T-helper 1 cell treated with Interleukin-12 subunit alpha and Interleukin-12 subunit beta and Interleukin-4 antibody, amounts not matched to agents 30 μg/mL and 1 μg/mL, for 36 hours (primary cell): ENCODE data around the gene HES3.

Experiments
- H3K27ac Mint-ChIP-seq: one replicate; pipeline ENCODE4 v1.8.0; 2021; ENCODE audit warnings: mild to moderate bottlenecking, mixed read lengths
- H3K27me3 Mint-ChIP-seq: one replicate; pipeline ENCODE4 v1.8.0; 2021; ENCODE audit warnings: low read depth, mixed read lengths
- H3K36me3 Mint-ChIP-seq: one replicate; pipeline ENCODE4 v1.8.0; 2021; ENCODE audit warnings: low read depth, mixed read lengths
- H3K4me1 Mint-ChIP-seq: one replicate; pipeline ENCODE4 v1.8.0; 2021; ENCODE audit warnings: low read depth, mixed read lengths
- H3K4me3 Mint-ChIP-seq: one replicate; pipeline ENCODE4 v1.8.0; 2021; ENCODE audit warnings: mild to moderate bottlenecking, moderate library complexity, mixed read lengths
- H3K9me3 Mint-ChIP-seq: one replicate; pipeline ENCODE4 v1.8.0; 2021; ENCODE audit warnings: mixed read lengths

The HES3 gene

DNA sequence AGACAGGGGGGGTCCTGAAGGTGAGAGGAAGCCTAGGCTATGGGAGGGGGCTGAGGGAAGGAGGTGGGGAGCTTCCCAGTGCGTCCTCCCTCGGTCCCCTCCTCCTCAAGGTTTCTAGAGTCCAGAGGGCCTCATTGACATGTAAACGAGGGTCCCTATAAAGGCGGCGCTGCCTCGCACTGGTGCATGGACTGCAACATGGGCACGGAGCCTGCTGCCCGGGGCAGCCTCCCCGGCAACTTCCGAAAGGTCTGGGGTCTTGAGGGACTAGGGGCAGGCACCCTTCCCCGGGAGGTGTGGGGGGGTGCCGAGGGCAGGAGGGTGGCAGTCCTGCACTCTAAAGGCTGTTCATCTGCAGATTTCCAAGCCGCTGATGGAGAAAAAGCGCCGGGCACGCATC, at the start of gene HES3:
TSS of gene HES3 (plus strand) at position 187 of the 400 bp plus-strand sequence. CDS start at position 374, 187 bp downstream.
- H3K4me3 Mint-ChIP-seq, result peak within 1 kb of the TSS; percentile 26
- peaks cover 10% of the 10 kb centered on the region for H3K4me1 Mint-ChIP-seq
- H3K27me3 Mint-ChIP-seq, result peaks cover 70% of the 10 kb centered on the region
- H3K36me3 Mint-ChIP-seq, result no peaks in the 10 kb centered on the region
- no peaks in the 10 kb centered on the region for H3K9me3 Mint-ChIP-seq
- H3K27ac Mint-ChIP-seq, result no peak within 1 kb of the TSS

- H3K9me3 Mint-ChIP-seq, result peaks cover 4% of the 10 kb centered on the region
- peaks cover 39% of the 10 kb centered on the region for H3K4me1 Mint-ChIP-seq
- H3K27ac Mint-ChIP-seq, result peak overlapping the region; percentile 85
- H3K4me3 Mint-ChIP-seq, result peak overlapping the region; percentile 93
- H3K27me3 Mint-ChIP-seq, result no peaks in the 10 kb centered on the region
- peaks cover 30% of the 10 kb centered on the region for H3K36me3 Mint-ChIP-seq
These were observed 46.1 kb upstream of the HES3 start for GRCh38 chr1:6197746-6198427.

GRCh38 chr1:6198646-6199297, 45.2 kb upstream of the HES3 start:
- peaks cover 39% of the 10 kb centered on the region for H3K4me1 Mint-ChIP-seq
- H3K4me3 Mint-ChIP-seq, result peak overlapping the region; percentile 93
- no peaks in the 10 kb centered on the region for H3K27me3 Mint-ChIP-seq
- peaks cover 27% of the 10 kb centered on the region for H3K36me3 Mint-ChIP-seq
- H3K27ac Mint-ChIP-seq, result peak overlapping the region; percentile 85
- H3K9me3 Mint-ChIP-seq, result peaks cover 4% of the 10 kb centered on the region

- Mint-ChIP-seq H3K36me3 (peaks cover 26% of the 10 kb centered on the region), H3K4me1 (peaks cover 42% of the 10 kb centered on the region), H3K4me3 (peak within 1 kb of the TSS; percentile 93), H3K27ac (peak within 1 kb of the TSS; percentile 92), H3K27me3 (no peaks in the 10 kb centered on the region), H3K9me3 (peaks cover 4% of the 10 kb centered on the region)
These were observed 44.4 kb upstream of the HES3 start, which contains the start of gene RPL22 for GRCh38 chr1:6199298-6200187. RPL22 (minus strand) TSS chr1:6199595; CDS start chr1:6199573, 22 bp downstream.

- Mint-ChIP-seq H3K4me3 (peak overlapping the region; percentile 93), H3K9me3 (peaks cover 4% of the 10 kb centered on the region), H3K27ac (peak overlapping the region; percentile 92), H3K4me1 (peaks cover 48% of the 10 kb centered on the region), H3K27me3 (no peaks in the 10 kb centered on the region), H3K36me3 (peaks cover 26% of the 10 kb centered on the region)
These were observed 43.7 kb upstream of the HES3 start for GRCh38 chr1:6200188-6200809.

DNA sequence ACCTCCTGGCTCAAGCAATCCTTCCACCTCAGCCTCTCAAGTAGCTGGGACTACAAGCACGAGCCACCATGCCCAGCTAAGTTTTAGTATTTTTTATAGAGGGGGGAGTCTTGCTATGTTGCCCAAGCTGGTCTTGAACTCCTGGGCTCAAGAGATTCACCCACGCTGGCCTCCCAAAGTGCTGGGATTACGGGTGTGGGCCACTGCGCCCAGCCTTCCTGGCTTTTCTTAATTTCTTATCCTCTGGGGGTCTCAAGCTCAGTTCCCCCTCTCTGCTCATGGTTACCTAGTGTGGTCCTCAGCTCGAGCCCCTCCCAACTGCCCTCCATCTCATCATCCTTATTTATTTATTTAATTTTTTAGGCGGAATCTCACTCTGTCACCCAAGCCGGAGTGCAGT, 41.7 kb upstream of the HES3 start:
- peaks cover 4% of the 10 kb centered on the region for H3K9me3 Mint-ChIP-seq
- H3K4me3 Mint-ChIP-seq, result no peak overlapping the region
- H3K4me1 Mint-ChIP-seq, result peaks cover 46% of the 10 kb centered on the region
- peaks cover 19% of the 10 kb centered on the region for H3K36me3 Mint-ChIP-seq
- no peaks in the 10 kb centered on the region for H3K27me3 Mint-ChIP-seq
- no peak overlapping the region for H3K27ac Mint-ChIP-seq

DNA sequence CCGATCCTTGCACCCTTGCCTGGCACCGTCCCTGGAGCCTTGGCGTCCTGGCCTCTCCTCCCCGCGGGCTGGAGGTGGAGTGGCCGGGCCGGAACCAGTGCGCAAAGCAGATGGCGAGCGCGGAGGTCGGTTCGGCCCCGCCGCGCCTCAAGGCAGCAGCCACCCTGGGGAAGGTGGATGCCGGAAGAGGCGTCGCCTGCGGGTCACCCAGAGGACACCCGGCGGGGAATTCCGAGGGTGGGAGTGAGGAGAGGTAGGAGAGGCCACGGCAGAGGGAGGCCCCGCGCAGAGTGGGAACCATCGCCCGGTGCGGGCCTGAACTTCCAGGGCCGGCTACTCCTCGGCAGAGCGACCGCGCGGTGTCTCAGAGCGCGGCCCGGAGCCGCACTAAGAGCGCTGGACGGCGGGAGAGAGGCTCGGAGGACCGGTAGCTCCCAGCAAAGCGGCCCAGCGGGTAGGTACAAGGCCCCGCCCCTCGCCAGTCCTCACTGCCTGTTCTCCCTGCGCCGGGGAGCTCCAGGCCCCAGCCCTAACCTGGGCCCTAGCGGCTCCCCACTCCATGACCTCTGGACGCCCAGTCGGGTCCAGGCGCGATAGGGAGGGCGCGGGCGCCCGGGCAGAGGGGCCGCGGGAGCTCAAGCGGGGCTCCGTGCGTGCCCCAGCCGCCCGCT, 38.0 kb upstream of the HES3 start, which contains the start of gene RNF207:
TSS of gene RNF207 (plus strand) at position 271 of the 671 bp plus-strand sequence. CDS start 417 bp downstream, outside the sequence.
- peaks cover 13% of the 10 kb centered on the region for H3K36me3 Mint-ChIP-seq
- H3K27me3 Mint-ChIP-seq, result no peaks in the 10 kb centered on the region
- no peaks in the 10 kb centered on the region for H3K9me3 Mint-ChIP-seq
- peak within 1 kb of the TSS; percentile 68 for H3K27ac Mint-ChIP-seq
- peaks cover 21% of the 10 kb centered on the region for H3K4me1 Mint-ChIP-seq
- peak within 1 kb of the TSS; percentile 80 for H3K4me3 Mint-ChIP-seq

GRCh38 chr1:6206520-6206855, 37.5 kb upstream of the HES3 start:
- Mint-ChIP-seq H3K27me3 (no peaks in the 10 kb centered on the region), H3K4me3 (peak overlapping the region; percentile 80), H3K36me3 (peaks cover 13% of the 10 kb centered on the region), H3K9me3 (no peaks in the 10 kb centered on the region), H3K4me1 (peaks cover 19% of the 10 kb centered on the region), H3K27ac (no peak overlapping the region)

GRCh38 chr1:6207075-6207885, 36.7 kb upstream of the HES3 start:
- H3K36me3 Mint-ChIP-seq, result peaks cover 19% of the 10 kb centered on the region
- H3K4me3 Mint-ChIP-seq, result peak overlapping the region; percentile 80
- no peaks in the 10 kb centered on the region for H3K27me3 Mint-ChIP-seq
- peaks cover 17% of the 10 kb centered on the region for H3K4me1 Mint-ChIP-seq
- H3K27ac Mint-ChIP-seq, result no peak overlapping the region
- H3K9me3 Mint-ChIP-seq, result no peaks in the 10 kb centered on the region

DNA sequence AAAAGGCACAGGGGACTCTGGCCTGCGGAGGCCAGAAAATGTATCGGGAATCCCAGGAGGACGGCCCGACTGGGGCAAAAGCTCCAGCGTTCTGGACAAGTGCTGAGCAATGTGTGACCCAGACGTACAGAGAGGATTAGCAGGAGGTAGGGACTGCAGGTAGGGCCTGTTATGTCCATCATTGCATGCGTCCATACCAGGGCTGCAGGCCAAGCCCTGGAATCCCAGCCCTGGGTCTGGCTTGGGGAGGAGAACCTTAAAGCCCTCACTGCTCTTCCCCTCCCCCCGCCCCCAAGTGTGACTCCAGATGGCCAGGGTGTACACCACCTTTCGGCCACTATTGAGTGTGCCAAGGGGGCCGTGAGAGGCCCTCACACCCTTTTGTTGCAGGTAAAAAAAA, 36.1 kb upstream of the HES3 start:
- Mint-ChIP-seq H3K27me3 (no peaks in the 10 kb centered on the region), H3K9me3 (no peaks in the 10 kb centered on the region), H3K36me3 (peaks cover 21% of the 10 kb centered on the region), H3K4me3 (no peak overlapping the region), H3K27ac (no peak overlapping the region), H3K4me1 (peaks cover 17% of the 10 kb centered on the region)

GRCh38 chr1:6208723-6209660, 35.0 kb upstream of the HES3 start:
- Mint-ChIP-seq H3K27me3 (no peaks in the 10 kb centered on the region), H3K36me3 (peaks cover 26% of the 10 kb centered on the region), H3K4me1 (peaks cover 17% of the 10 kb centered on the region), H3K27ac (no peak overlapping the region), H3K9me3 (no peaks in the 10 kb centered on the region), H3K4me3 (no peak overlapping the region)
